ENCODE data around the gene LNP1. TPM values are rescaled to one million over a fixed set of nuclear protein-coding genes. Genes with fewer than 3 reads are reported as not detected.

LNP1 gene
- total RNA-seq, 1 donor from 2014 or later, result 2.7 TPM

GRCh38 chr3:100368441-100368840 is 32.9 kb upstream of the LNP1 start:
- TF ChIP-seq CTCF (IDR thresholded peaks at IDR 0.05; ENCODE audit: unreplicated experiment), result no peak
- no peaks in the 10 kb centered on the region for H3K9me3 Mint-ChIP-seq (ENCODE audit: low read depth)
- H3K36me3 Mint-ChIP-seq (ENCODE audit: insufficient read depth), result peaks cover 6% of the 10 kb centered on the region
- DNase-seq (ENCODE audit: low spot score, unreplicated experiment), result no peak
- H3K4me3 Mint-ChIP-seq (ENCODE audit: low read depth), result no peak overlapping the region
- H3K27me3 Mint-ChIP-seq, result no peaks in the 10 kb centered on the region
- H3K4me1 Mint-ChIP-seq (ENCODE audit: low read depth), result no peaks in the 10 kb centered on the region
- no peak overlapping the region for H3K27ac Mint-ChIP-seq

GRCh38 chr3:100370756-100371155 is 30.6 kb upstream of the LNP1 start:
- Mint-ChIP-seq H3K9me3 (ENCODE audit: low read depth) (no peaks in the 10 kb centered on the region), H3K27ac (no peak overlapping the region), H3K27me3 (no peaks in the 10 kb centered on the region), H3K4me1 (ENCODE audit: low read depth) (no peaks in the 10 kb centered on the region), H3K36me3 (ENCODE audit: insufficient read depth) (peaks cover 4% of the 10 kb centered on the region), H3K4me3 (ENCODE audit: low read depth) (no peak overlapping the region)
- no peak for DNase-seq (ENCODE audit: low spot score, unreplicated experiment)
- TF ChIP-seq CTCF (IDR thresholded peaks at IDR 0.05; ENCODE audit: unreplicated experiment), result no peak

- H3K4me3 Mint-ChIP-seq (ENCODE audit: low read depth), result no peak overlapping the region
- no peak for TF ChIP-seq CTCF (IDR thresholded peaks at IDR 0.05; ENCODE audit: unreplicated experiment)
- H3K36me3 Mint-ChIP-seq (ENCODE audit: insufficient read depth), result peaks cover 6% of the 10 kb centered on the region
- H3K4me1 Mint-ChIP-seq (ENCODE audit: low read depth), result no peaks in the 10 kb centered on the region
- no peak for DNase-seq (ENCODE audit: low spot score, unreplicated experiment)
- H3K27ac Mint-ChIP-seq, result no peak overlapping the region
- no peaks in the 10 kb centered on the region for H3K9me3 Mint-ChIP-seq (ENCODE audit: low read depth)
- no peaks in the 10 kb centered on the region for H3K27me3 Mint-ChIP-seq
These were observed 26.8 kb upstream of the LNP1 start for GRCh38 chr3:100374521-100374920.

GRCh38 chr3:100376301-100376700 is 25.0 kb upstream of the LNP1 start:
- peaks cover 13% of the 10 kb centered on the region for H3K36me3 Mint-ChIP-seq (ENCODE audit: insufficient read depth)
- H3K4me3 Mint-ChIP-seq (ENCODE audit: low read depth), result no peak overlapping the region
- no peaks in the 10 kb centered on the region for H3K4me1 Mint-ChIP-seq (ENCODE audit: low read depth)
- peak overlapping the region; percentile 34 for H3K27ac Mint-ChIP-seq
- H3K9me3 Mint-ChIP-seq (ENCODE audit: low read depth), result no peaks in the 10 kb centered on the region
- no peak for TF ChIP-seq CTCF (IDR thresholded peaks at IDR 0.05; ENCODE audit: unreplicated experiment)
- H3K27me3 Mint-ChIP-seq, result no peaks in the 10 kb centered on the region
- DNase-seq (ENCODE audit: low spot score, unreplicated experiment), result no peak

- Mint-ChIP-seq H3K27ac (no peak overlapping the region), H3K9me3 (ENCODE audit: low read depth) (peaks cover 11% of the 10 kb centered on the region), H3K4me3 (ENCODE audit: low read depth) (no peak overlapping the region), H3K27me3 (no peaks in the 10 kb centered on the region), H3K4me1 (ENCODE audit: low read depth) (peaks cover 19% of the 10 kb centered on the region), H3K36me3 (ENCODE audit: insufficient read depth) (peaks cover 24% of the 10 kb centered on the region)
- DNase-seq (ENCODE audit: low spot score, unreplicated experiment), result no peak
- TF ChIP-seq CTCF (IDR thresholded peaks at IDR 0.05; ENCODE audit: unreplicated experiment), result no peak
These were observed 16.4 kb upstream of the LNP1 start for GRCh38 chr3:100384733-100385525.
